ENCODE data around the gene CORO7.

The CORO7 gene

GRCh38 chr16:4402439-4403132, 13.8 kb downstream of the CORO7 start:
- no peak overlapping the region for H2AFZ ChIP-seq (ENCODE audit: low read depth, low read length)
- H3K9me3 ChIP-seq (ENCODE audit: control insufficient read depth, low read length), result no peaks in the 10 kb centered on the region
- H4K8ac ChIP-seq (ENCODE audit: low read length), result peak overlapping the region; percentile 73
- peaks cover 5% of the 10 kb centered on the region for H3K4me1 ChIP-seq (ENCODE audit: control insufficient read depth, insufficient read depth, low read depth, low read length)
- WGBS, result 29% methylated on average over 29 of the region's 29 CpGs
- H3K14ac ChIP-seq (ENCODE audit: low read length in 2 of 2), result no peak overlapping the region
- peaks cover 54 to 57% of the 10 kb centered on the region in 2 experiments for H3K36me3 ChIP-seq (ENCODE audit: control insufficient read depth in 1 of 2, insufficient read depth in 2 of 2, low read depth in 1 of 2, low read length in 2 of 2)
- H3K79me1 ChIP-seq (replicated peaks; ENCODE audit: low read length, poor library complexity, severe bottlenecking), result peaks cover 8% of the 10 kb centered on the region
- no peak overlapping the region for H2BK5ac ChIP-seq (ENCODE audit: low read depth, low read length, poor library complexity, severe bottlenecking)
- H3K18ac ChIP-seq (ENCODE audit: low read depth in 1 of 2, low read length in 2 of 2), result peak overlapping the region in 1 of 2 experiments; percentile 37
- H4K91ac ChIP-seq (ENCODE audit: low read length), result no peak overlapping the region
- H2BK120ac ChIP-seq (ENCODE audit: low read depth, low read length), result no peak overlapping the region
- no peak overlapping the region for H2BK15ac ChIP-seq (ENCODE audit: low read depth, poor library complexity, severe bottlenecking)
- peak overlapping the region; percentile 49 for H3K9ac ChIP-seq (ENCODE audit: low read length)
- no peak overlapping the region for H3K4me2 ChIP-seq (ENCODE audit: low read length, poor library complexity, severe bottlenecking)
- H3K27me3 ChIP-seq (ENCODE audit: control insufficient read depth in 1 of 2, insufficient read depth in 1 of 2, low read length in 2 of 2), result no peaks in the 10 kb centered on the region
- H2BK12ac ChIP-seq (ENCODE audit: low read length in 2 of 2), result no peak overlapping the region
- H3K27ac ChIP-seq (ENCODE audit: low read length, poor library complexity, severe bottlenecking), result no peak overlapping the region
- no peak overlapping the region for H2AK5ac ChIP-seq (ENCODE audit: low read length, severe bottlenecking)
- H3K4me3 ChIP-seq (ENCODE audit: insufficient read depth in 1 of 2, low read depth in 1 of 2, low read length in 2 of 2), result no peak overlapping the region
- H3K4ac ChIP-seq (ENCODE audit: low read depth in 1 of 2, low read length in 2 of 2), result no peak overlapping the region
- H3K23ac ChIP-seq (ENCODE audit: low read length in 2 of 2), result no peak overlapping the region
- peak; percentile 77 for DNase-seq

- Histone ChIP-seq H4K91ac (ENCODE audit: low read length) (no peak overlapping the region), H3K4me2 (ENCODE audit: low read length, poor library complexity, severe bottlenecking) (no peak overlapping the region), H3K4me3 (ENCODE audit: insufficient read depth in 1 of 2, low read depth in 1 of 2, low read length in 2 of 2) (no peak overlapping the region), H4K8ac (ENCODE audit: low read length) (no peak overlapping the region), H3K4me1 (ENCODE audit: control insufficient read depth, insufficient read depth, low read depth, low read length) (peaks cover 5% of the 10 kb centered on the region), H3K36me3 (ENCODE audit: control insufficient read depth in 1 of 2, insufficient read depth in 2 of 2, low read depth in 1 of 2, low read length in 2 of 2) (peaks cover 48 to 51% of the 10 kb centered on the region in 2 experiments), H3K18ac (ENCODE audit: low read depth in 1 of 2, low read length in 2 of 2) (no peak overlapping the region), H3K23ac (ENCODE audit: low read length in 2 of 2) (no peak overlapping the region), H3K27ac (ENCODE audit: low read length, poor library complexity, severe bottlenecking) (no peak overlapping the region), H3K79me1 (replicated peaks; ENCODE audit: low read length, poor library complexity, severe bottlenecking) (peaks cover 8% of the 10 kb centered on the region), H2BK5ac (ENCODE audit: low read depth, low read length, poor library complexity, severe bottlenecking) (no peak overlapping the region), H2BK15ac (ENCODE audit: low read depth, poor library complexity, severe bottlenecking) (no peak overlapping the region), H3K14ac (ENCODE audit: low read length in 2 of 2) (no peak overlapping the region), H2BK120ac (ENCODE audit: low read depth, low read length) (no peak overlapping the region), H3K9ac (ENCODE audit: low read length) (no peak overlapping the region), H2BK12ac (ENCODE audit: low read length in 2 of 2) (no peak overlapping the region), H2AFZ (ENCODE audit: low read depth, low read length) (no peak overlapping the region), H2AK5ac (ENCODE audit: low read length, severe bottlenecking) (no peak overlapping the region), H3K4ac (ENCODE audit: low read depth in 1 of 2, low read length in 2 of 2) (no peak overlapping the region), H3K9me3 (ENCODE audit: control insufficient read depth, low read length) (no peaks in the 10 kb centered on the region), H3K27me3 (ENCODE audit: control insufficient read depth in 1 of 2, insufficient read depth in 1 of 2, low read length in 2 of 2) (no peaks in the 10 kb centered on the region)
- 93% methylated on average over 9 of the region's 12 CpGs for whole genome bisulfite sequencing
- no peak for DNase-seq
Observed at GRCh38 chr16:4401510-4401909, 14.9 kb downstream of the CORO7 start.

- H3K4me3 ChIP-seq (ENCODE audit: insufficient read depth in 1 of 2, low read depth in 1 of 2, low read length in 2 of 2), result no peak overlapping the region
- H3K14ac ChIP-seq (ENCODE audit: low read length in 2 of 2), result no peak overlapping the region
- H2BK15ac ChIP-seq (ENCODE audit: low read depth, poor library complexity, severe bottlenecking), result no peak overlapping the region
- no peak overlapping the region for H3K23ac ChIP-seq (ENCODE audit: low read length in 2 of 2)
- H3K36me3 ChIP-seq (ENCODE audit: control insufficient read depth in 1 of 2, insufficient read depth in 2 of 2, low read depth in 1 of 2, low read length in 2 of 2), result peaks cover 45 to 47% of the 10 kb centered on the region in 2 experiments
- no peak for DNase-seq
- H3K4me1 ChIP-seq (ENCODE audit: control insufficient read depth, insufficient read depth, low read depth, low read length), result peaks cover 5% of the 10 kb centered on the region
- no peak overlapping the region for H2AFZ ChIP-seq (ENCODE audit: low read depth, low read length)
- H2BK120ac ChIP-seq (ENCODE audit: low read depth, low read length), result no peak overlapping the region
- H4K91ac ChIP-seq (ENCODE audit: low read length), result no peak overlapping the region
- no peak overlapping the region for H2BK12ac ChIP-seq (ENCODE audit: low read length in 2 of 2)
- no peak overlapping the region for H2AK5ac ChIP-seq (ENCODE audit: low read length, severe bottlenecking)
- no peaks in the 10 kb centered on the region for H3K27me3 ChIP-seq (ENCODE audit: control insufficient read depth in 1 of 2, insufficient read depth in 1 of 2, low read length in 2 of 2)
- H3K18ac ChIP-seq (ENCODE audit: low read depth in 1 of 2, low read length in 2 of 2), result no peak overlapping the region
- H3K9ac ChIP-seq (ENCODE audit: low read length), result no peak overlapping the region
- WGBS, result 89% methylated on average over 10 of the region's 12 CpGs
- H2BK5ac ChIP-seq (ENCODE audit: low read depth, low read length, poor library complexity, severe bottlenecking), result no peak overlapping the region
- no peak overlapping the region for H3K4me2 ChIP-seq (ENCODE audit: low read length, poor library complexity, severe bottlenecking)
- H3K79me1 ChIP-seq (replicated peaks; ENCODE audit: low read length, poor library complexity, severe bottlenecking), result peaks cover 8% of the 10 kb centered on the region
- H3K9me3 ChIP-seq (ENCODE audit: control insufficient read depth, low read length), result no peaks in the 10 kb centered on the region
- no peak overlapping the region for H4K8ac ChIP-seq (ENCODE audit: low read length)
- H3K4ac ChIP-seq (ENCODE audit: low read depth in 1 of 2, low read length in 2 of 2), result no peak overlapping the region
- no peak overlapping the region for H3K27ac ChIP-seq (ENCODE audit: low read length, poor library complexity, severe bottlenecking)
Observed at GRCh38 chr16:4401094-4401501, 15.3 kb downstream of the CORO7 start.

- H2BK5ac ChIP-seq (ENCODE audit: low read depth, low read length, poor library complexity, severe bottlenecking), result no peak overlapping the region
- no peak overlapping the region for H3K4ac ChIP-seq (ENCODE audit: low read depth in 1 of 2, low read length in 2 of 2)
- H2BK12ac ChIP-seq (ENCODE audit: low read length in 2 of 2), result no peak overlapping the region
Observed at GRCh38 chr16:4399001-4399730, 17.2 kb downstream of the CORO7 start.

More at GRCh38 chr16:4399001-4399730, 17.2 kb downstream of the CORO7 start:
- no peak overlapping the region for H2BK120ac ChIP-seq (ENCODE audit: low read depth, low read length)
- no peak overlapping the region for H3K9ac ChIP-seq (ENCODE audit: low read length)
- H4K8ac ChIP-seq (ENCODE audit: low read length), result no peak overlapping the region
- no peak overlapping the region for H3K4me2 ChIP-seq (ENCODE audit: low read length, poor library complexity, severe bottlenecking)
- H2AFZ ChIP-seq (ENCODE audit: low read depth, low read length), result no peak overlapping the region
- peaks cover 5% of the 10 kb centered on the region for H3K4me1 ChIP-seq (ENCODE audit: control insufficient read depth, insufficient read depth, low read depth, low read length)
- H3K14ac ChIP-seq (ENCODE audit: low read length in 2 of 2), result no peak overlapping the region
- peaks cover 6% of the 10 kb centered on the region for H3K79me1 ChIP-seq (replicated peaks; ENCODE audit: low read length, poor library complexity, severe bottlenecking)
- no peaks in the 10 kb centered on the region for H3K9me3 ChIP-seq (ENCODE audit: control insufficient read depth, low read length)
- H4K91ac ChIP-seq (ENCODE audit: low read length), result no peak overlapping the region
- peaks cover 38 to 43% of the 10 kb centered on the region in 2 experiments for H3K36me3 ChIP-seq (ENCODE audit: control insufficient read depth in 1 of 2, insufficient read depth in 2 of 2, low read depth in 1 of 2, low read length in 2 of 2)
- H3K27me3 ChIP-seq (ENCODE audit: control insufficient read depth in 1 of 2, insufficient read depth in 1 of 2, low read length in 2 of 2), result no peaks in the 10 kb centered on the region
- no peak overlapping the region for H2BK15ac ChIP-seq (ENCODE audit: low read depth, poor library complexity, severe bottlenecking)
- no peak overlapping the region for H2AK5ac ChIP-seq (ENCODE audit: low read length, severe bottlenecking)
- DNase-seq, result no peak
- H3K18ac ChIP-seq (ENCODE audit: low read depth in 1 of 2, low read length in 2 of 2), result no peak overlapping the region
- no peak overlapping the region for H3K27ac ChIP-seq (ENCODE audit: low read length, poor library complexity, severe bottlenecking)
- H3K23ac ChIP-seq (ENCODE audit: low read length in 2 of 2), result no peak overlapping the region
- WGBS, result 100% methylated on average over 7 of the region's 9 CpGs
- no peak overlapping the region for H3K4me3 ChIP-seq (ENCODE audit: insufficient read depth in 1 of 2, low read depth in 1 of 2, low read length in 2 of 2)

Measured in mesenchymal stem cell (in vitro differentiated cells and primary cell).